GM18505 (cell line): Measurements from ENCODE around the gene MXRA8.
"Not testable (repeated sequence)": the region's sequence is repeated elsewhere in the genome, so short reads cannot be mapped to it uniquely, and the experiment has no call there.

Experiments
- ATAC-seq: cut with Tn5 transposase; IDR thresholded peaks from one replicate; pipeline ENCODE4 v1.9.1; 2021; ENCODE audit not compliant: unreplicated experiment
- POLR2A ChIP-seq: IDR thresholded peaks from 4 replicates; pipeline ENCODE4 v1.6.1; 2011; ENCODE audit warnings: borderline replicate concordance; ENCODE audit not compliant: insufficient read depth, insufficient read length; ENCODE audit errors: extremely low read depth

The MXRA8 gene

DNA sequence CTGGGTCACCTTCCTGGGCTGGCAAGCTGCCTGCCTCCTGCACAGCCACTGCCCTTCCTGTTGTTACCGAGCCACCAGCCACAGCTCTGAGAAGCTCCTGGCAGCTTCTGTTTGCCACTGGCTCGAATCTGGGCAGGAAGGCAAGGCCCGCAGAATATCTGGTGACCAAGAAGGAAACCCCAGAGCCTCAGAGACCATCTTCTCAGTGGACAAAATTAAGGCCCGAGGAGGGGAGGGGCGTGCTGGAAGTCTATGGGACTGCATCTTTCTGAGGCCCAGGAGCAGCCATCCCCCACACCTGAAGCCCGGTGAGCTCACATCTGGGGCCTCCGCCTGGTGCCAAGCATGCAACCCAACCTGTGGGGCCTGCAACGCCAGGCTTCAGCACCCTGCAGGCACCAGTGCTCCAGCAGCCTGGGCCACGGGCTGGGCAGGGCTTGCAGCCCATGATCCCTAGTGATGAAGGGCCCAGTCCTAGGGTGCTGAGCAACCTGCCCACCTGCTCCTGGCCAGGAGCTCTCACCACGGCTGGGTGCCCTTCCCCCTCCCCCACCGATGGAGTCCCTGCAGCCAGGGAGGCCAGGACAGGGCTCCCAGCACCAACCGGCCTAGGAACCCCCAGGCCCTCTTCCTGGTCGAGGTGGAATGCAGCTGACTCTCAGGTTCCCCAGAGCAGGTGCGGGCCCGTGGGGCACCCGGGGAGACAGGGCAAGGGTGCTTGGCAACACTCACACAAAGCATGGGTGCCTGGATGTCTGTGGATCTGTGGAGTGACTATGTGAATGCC, 32.9 kb downstream of the MXRA8 start:
- no peak for ATAC-seq

GRCh38 chr1:1324524-1325287, 33.6 kb downstream of the MXRA8 start, which contains the start of the genes CPTP and INTS11:
TSS of gene CPTP (plus strand) at chr1:1324802. CDS start at chr1:1326911, 2,109 bp downstream.
TSS of gene INTS11 (minus strand) at chr1:1324660. CDS start at chr1:1324608, 52 bp downstream.
- peak; percentile 62 for ATAC-seq
- peak; percentile 88 for TF ChIP-seq POLR2A

More for the DNA sequence above, 32.9 kb downstream of the MXRA8 start:
- no peak for TF ChIP-seq POLR2A

DNA sequence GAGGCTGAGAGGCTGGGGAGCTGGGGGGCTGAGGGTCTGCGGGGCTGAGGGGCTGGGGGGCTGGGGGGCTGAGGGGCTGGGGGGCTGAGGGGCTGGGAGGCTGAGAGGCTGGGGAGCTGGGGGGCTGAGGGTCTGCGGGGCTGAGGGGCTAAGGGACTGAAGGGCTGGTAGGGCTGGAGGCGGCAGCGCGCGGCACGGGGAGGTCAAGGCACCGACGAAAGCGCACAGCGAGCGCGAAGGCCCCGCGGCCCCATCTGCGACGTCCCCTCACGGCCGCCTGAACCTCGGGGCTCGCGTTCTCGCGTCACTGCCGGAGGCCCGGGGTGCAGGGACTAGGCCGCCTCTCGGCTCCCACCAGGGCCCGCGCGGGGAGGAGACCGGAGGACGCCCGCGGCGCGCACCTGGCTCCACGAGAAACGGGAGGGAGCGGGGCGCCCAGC, 34.3 kb downstream of the MXRA8 start:
- ATAC-seq, result peak; percentile 28

GRCh38 chr1:1322952-1323351, 35.4 kb downstream of the MXRA8 start:
- ATAC-seq, result no peak
- no peak for TF ChIP-seq POLR2A

More for the DNA sequence above, 34.3 kb downstream of the MXRA8 start:
- no peak for TF ChIP-seq POLR2A

DNA sequence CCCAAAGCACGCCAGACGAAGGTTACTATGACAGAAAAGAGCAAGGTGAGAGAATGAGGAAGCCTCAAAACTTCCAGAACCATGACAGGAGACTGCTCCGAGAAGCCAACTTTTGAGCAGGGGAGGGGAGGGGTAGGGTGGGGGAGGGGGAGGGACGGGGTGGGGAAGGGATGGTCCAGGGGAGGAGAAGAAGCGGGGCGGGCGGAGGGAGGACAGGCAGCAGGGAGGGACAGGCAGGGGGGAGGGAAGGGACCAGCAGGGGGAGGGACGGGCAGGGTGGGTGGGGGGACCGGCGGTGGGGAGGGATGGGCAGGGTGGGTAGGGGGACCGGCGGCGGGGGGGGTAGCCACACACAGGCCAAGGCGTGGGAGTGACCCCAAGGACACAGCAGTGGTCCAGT, 35.9 kb downstream of the MXRA8 start:
- no peak for TF ChIP-seq POLR2A
- ATAC-seq, result no peak

DNA sequence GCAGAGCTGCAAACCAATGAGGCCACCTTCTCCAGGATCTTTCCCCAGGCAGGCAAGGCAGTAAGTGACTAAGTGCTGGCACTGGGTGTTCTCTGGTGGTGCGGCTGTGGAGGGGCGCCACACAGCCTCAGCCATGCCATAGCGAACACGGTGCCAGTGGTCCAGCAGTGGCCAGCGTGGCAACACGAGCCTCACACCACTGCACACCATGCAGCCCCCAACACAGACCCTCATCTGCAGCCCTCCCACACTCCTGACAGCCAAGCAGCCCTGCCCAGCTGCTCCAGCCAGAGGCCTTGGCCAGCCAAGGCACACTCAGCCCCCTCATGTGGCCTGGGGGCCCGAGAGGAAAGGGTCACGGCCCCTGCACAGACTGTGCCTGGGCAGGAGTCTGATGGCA, 36.9 kb downstream of the MXRA8 start:
- ATAC-seq, result no peak
- no peak for TF ChIP-seq POLR2A

DNA sequence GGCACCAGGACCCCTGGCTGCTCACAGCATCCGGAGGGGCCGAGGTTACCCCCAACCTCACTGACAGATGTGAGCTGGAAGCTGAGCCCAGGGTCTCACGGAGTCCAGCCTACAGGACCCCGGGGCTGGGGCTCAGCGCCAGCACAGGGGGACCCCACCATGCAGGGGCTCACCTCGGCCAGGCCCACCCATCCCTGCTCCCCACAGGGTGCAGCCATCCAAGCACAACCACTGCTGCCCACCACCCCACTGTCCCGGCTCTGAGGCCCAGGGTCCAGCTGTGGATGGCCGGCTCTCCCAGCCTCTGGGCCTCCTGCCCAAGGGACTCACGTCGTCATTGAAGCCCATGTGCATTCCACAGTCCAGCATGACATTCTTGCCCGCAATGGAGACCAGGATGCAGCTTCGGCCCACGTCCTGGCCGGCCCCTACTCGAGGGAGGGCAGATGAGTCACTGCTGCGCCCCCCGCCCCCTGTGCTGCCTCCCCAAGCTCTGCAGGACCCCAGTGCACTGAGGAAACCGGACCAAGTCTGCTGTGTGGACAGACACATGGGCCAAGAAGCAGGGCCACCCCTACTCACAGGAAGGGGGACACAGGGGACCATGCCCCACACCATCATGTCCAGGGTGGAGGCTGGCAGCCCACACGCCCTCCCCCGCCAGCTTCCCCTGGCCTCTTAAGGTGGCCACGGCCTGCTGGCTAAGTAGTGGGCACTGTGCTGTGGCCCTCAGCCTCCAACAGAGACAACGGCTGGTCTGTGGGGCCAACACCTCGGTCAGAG, 37.5 kb downstream of the MXRA8 start:
- ATAC-seq, result no peak
- TF ChIP-seq POLR2A, result no peak

GRCh38 chr1:1319646-1319941, 38.8 kb downstream of the MXRA8 start:
- no peak for ATAC-seq
- no peak for TF ChIP-seq POLR2A

DNA sequence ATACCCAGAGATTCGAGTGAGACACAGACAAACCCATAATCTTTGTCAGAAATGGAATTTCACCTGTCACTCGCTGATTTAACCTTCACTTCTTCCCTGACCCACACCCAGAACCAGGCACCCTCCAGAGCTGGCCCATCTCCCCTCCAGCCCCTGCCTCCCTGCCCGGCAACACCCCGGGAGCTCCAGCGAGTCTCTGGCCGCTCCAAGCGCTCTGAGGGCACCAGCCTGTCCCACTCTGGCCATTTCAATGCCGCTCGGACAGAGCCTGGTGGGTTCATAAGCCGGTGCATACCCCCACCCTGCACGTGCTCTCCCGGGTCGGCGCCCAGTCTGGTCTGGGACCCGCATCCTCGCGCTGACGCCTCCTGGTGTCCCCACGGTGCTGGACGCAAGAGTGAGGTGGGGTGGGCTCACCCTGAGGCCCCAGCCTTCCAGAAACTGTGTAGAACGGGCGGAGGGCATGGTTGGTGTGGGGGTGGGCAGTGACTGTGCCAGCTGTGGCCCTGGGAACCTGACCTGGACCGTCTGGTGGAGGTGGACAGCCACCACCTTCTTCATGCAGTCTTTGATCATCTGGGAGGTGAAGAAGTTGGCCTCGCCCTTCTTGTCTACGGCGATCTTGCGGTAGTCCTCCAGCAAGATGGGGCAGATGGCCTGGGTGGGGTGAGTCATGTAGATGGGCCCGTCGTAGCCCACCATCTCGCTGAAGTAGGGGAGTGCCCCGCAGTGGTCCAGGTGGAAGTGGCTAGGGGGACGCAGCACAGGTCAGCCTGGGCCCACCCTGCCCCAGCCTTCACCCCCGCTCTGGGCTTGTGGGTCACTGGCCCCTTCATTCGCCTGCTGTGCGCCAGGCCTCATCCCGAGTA, 39.3 kb downstream of the MXRA8 start:
- no peak for TF ChIP-seq POLR2A
- no peak for ATAC-seq

DNA sequence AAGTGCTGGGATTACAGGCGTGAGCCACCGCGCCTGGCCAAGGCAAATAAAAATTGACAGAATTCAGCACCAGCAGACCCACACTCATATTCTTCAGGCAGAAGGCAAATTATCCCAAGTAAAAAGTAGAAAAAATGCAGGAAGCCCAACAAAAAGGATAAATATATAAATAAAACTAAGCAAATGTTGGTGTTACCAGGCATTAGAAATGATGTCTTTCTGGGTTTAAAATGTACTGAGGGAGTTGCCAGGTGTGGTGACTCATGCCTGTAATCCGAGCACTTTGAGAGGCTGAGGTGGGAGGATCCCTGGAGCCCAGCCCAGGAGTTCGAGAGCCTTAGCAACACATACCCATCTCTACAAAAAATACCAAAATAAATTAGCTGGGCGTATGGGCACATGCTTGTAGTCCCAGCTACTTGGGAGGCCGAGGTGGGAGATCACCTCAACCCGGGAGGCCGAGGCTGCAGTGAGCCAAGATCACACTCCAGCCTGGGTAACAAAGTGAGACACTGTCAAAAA, 40.2 kb downstream of the MXRA8 start:
- ATAC-seq, result no peak
- no peak for TF ChIP-seq POLR2A

DNA sequence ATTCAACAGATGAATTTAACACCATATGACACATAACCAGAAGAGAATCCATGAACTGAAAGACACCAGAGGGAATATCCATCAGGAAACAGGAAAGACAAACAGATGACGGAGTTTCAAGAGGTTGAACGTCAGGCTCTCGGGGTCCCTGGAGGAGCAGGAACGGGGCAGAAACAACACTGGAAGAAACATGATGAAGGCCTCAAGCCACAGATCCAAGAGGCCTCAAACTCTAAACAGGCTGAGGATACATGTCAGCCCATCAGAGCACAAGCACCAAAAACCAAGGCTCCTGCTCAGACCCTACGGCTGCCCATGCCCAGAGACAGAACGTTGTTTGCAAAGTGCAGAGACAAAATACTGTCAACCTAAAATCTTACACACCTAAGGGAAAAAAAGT, 40.9 kb downstream of the MXRA8 start:
- ATAC-seq, result no peak
- TF ChIP-seq POLR2A, result no peak

- not testable (repeated sequence) for ATAC-seq
Observed at GRCh38 chr1:1316199-1316598, 42.2 kb downstream of the MXRA8 start.

DNA sequence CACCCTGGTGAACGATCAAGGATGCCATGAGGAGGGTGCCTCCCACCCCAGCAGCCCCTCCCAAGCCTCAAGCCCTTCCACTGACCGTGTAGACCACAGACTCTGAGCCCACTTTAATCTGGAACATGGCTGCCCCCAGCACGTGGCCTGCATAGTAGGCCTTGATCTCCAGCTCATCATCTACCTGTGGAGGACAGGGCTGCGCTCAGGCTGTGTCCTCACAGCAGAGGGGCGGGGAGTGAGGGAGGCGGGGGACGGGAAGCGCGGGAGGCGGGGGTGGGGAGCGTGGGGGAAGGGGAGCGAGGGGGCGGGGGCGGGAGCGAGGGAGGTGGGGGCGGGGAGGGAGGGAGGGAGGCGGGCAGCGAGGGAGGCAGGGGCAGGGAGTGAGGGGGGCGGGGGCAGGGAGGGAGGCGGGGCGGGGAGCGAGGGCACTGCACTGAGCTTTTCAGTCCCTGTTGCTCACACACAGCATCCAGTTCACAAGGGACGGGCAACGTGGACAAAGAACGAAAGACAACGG, 42.9 kb downstream of the MXRA8 start:
- TF ChIP-seq POLR2A, result no peak
- ATAC-seq, result no peak
